HepG2 (cell line): ENCODE data around the gene RBM34. TPM values are rescaled to one million over a fixed set of nuclear protein-coding genes. Genes with fewer than 3 reads are reported as not detected.

ENCODE experiments used
- CENPX ChIP-seq: sonication (generic); formaldehyde crosslinking; IDR thresholded peaks from 2 replicates; pipeline ENCODE4 v1.9.0; 2021; ENCODE audit warnings: mild to moderate bottlenecking, missing genetic modification reagents, moderate library complexity
- CHD2 ChIP-seq: IDR thresholded peaks from 2 replicates; pipeline ENCODE4 v1.6.1; 2011; ENCODE audit warnings: low read depth, low read length, improper control_type of control experiment
- HNRNPH1 ChIP-seq: fragments of 200-400 bp; formaldehyde crosslinking; optimal IDR thresholded peaks from 2 replicates; pipeline ENCODE3; 2017; ENCODE audit warnings: mild to moderate bottlenecking, low read depth, low read length
- KDM5A ChIP-seq: fragments of 200-600 bp; sonication (generic); IDR thresholded peaks from 2 replicates; pipeline ENCODE4 v1.7.0; 2018; ENCODE audit warnings: antibody characterized with exemption, mild to moderate bottlenecking, low read length, borderline replicate concordance
- MXD4 ChIP-seq: IDR thresholded peaks from 2 replicates; pipeline ENCODE4 v1.6.1; 2016; ENCODE audit warnings: mild to moderate bottlenecking, missing biosample characterization, missing genetic modification reagents
- NKX3-1 ChIP-seq: sonication (generic); formaldehyde crosslinking; IDR thresholded peaks from 2 replicates; pipeline ENCODE4 v1.5.0; 2020; ENCODE audit warnings: missing genetic modification reagents
- PCBP1 ChIP-seq: fragments of 200-400 bp; formaldehyde crosslinking; IDR thresholded peaks from 2 replicates; pipeline ENCODE4 v1.6.1; 2017; ENCODE audit warnings: mild to moderate bottlenecking, low read depth, low read length, borderline replicate concordance
- SNAPC5 ChIP-seq: sonication (generic); formaldehyde crosslinking; IDR thresholded peaks from 2 replicates; pipeline ENCODE4 v1.8.1; 2023; ENCODE audit warnings: mild to moderate bottlenecking, missing genetic modification reagents, borderline replicate concordance
- SRSF4 ChIP-seq: fragments of 200-400 bp; formaldehyde crosslinking; IDR thresholded peaks from one replicate; pipeline ENCODE4 v1.6.1; 2018; ENCODE audit warnings: mild to moderate bottlenecking, low read depth, low read length, moderate library complexity; ENCODE audit not compliant: poor library complexity, severe bottlenecking
- SRY ChIP-seq: sonication (generic); formaldehyde crosslinking; IDR thresholded peaks from 2 replicates; pipeline ENCODE4 v1.8.0; 2022; ENCODE audit warnings: mild to moderate bottlenecking, missing genetic modification reagents
- YEATS4 ChIP-seq: sonication (generic); formaldehyde crosslinking; IDR thresholded peaks from 2 replicates; pipeline ENCODE4 v1.4.0; 2020; ENCODE audit warnings: missing genetic modification reagents, borderline replicate concordance
- ZNF230 ChIP-seq: sonication (generic); formaldehyde crosslinking; IDR thresholded peaks from 2 replicates; pipeline ENCODE4 v1.4.0; 2020; ENCODE audit warnings: mild to moderate bottlenecking, missing genetic modification reagents
- ZNF296 ChIP-seq: sonication (generic); formaldehyde crosslinking; conservative IDR thresholded peaks from 2 replicates; pipeline ENCODE4 v1.5.0; 2020; ENCODE audit warnings: mild to moderate bottlenecking, missing genetic modification reagents
- ZNF33A ChIP-seq: sonication (generic); formaldehyde crosslinking; IDR thresholded peaks from 2 replicates; pipeline ENCODE4 v1.5.1; 2020; ENCODE audit warnings: missing genetic modification reagents, mild to moderate bottlenecking, moderate library complexity, borderline replicate concordance
- ZNF558 ChIP-seq: sonication (generic); formaldehyde crosslinking; IDR thresholded peaks from 2 replicates; pipeline ENCODE4 v1.9.0; 2022; ENCODE audit warnings: mild to moderate bottlenecking, missing genetic modification reagents, borderline replicate concordance
- ZNF570 ChIP-seq: sonication (generic); formaldehyde crosslinking; IDR thresholded peaks from 2 replicates; pipeline ENCODE4 v1.4.0; 2020; ENCODE audit warnings: mild to moderate bottlenecking, missing genetic modification reagents, borderline replicate concordance
- ZNF784 ChIP-seq: sonication (generic); formaldehyde crosslinking; IDR thresholded peaks from 2 replicates; pipeline ENCODE4 v1.5.1; 2020; ENCODE audit warnings: missing genetic modification reagents, mild to moderate bottlenecking, borderline replicate concordance
- ZNF790 ChIP-seq: sonication (generic); formaldehyde crosslinking; IDR thresholded peaks from 2 replicates; pipeline ENCODE4 v1.8.0; 2022; ENCODE audit warnings: missing genetic modification reagents, mild to moderate bottlenecking, borderline replicate concordance
- ZNF879 ChIP-seq: sonication (generic); formaldehyde crosslinking; IDR thresholded peaks from 2 replicates; pipeline ENCODE4 v1.8.1; 2023; ENCODE audit warnings: missing genetic modification reagents
- polyA plus RNA-seq, 8 experiments: library from polyadenylated mRNA; depleted of rRNA in 3 of 8; stranded (reverse) in 7 of 8; unstranded in 1 of 8; fragments of >200 nt; fragmentation: Illumina TruSeq in 4 of 8; extraction: Trizol in 4 of 8; gene quantifications; 2 replicates each; pipeline versions ENCODE4 v1.2.1 to v1.2.3, GENCODE V29; 2011 to 2016; ENCODE audit warnings: low read depth in 4 of 8, missing spikeins in 1 of 8, mixed read lengths in 1 of 8; ENCODE audit not compliant: insufficient read depth in 1 of 8
- total RNA-seq, 5 experiments: library from RNA; depleted of rRNA; stranded (reverse); fragments of >200 nt; fragmentation: Illumina TruSeq; extraction: Trizol; gene quantifications; 2 replicates each; pipeline ENCODE4 v1.2.3, GENCODE V29; 2016; ENCODE audit warnings: low read depth in 1 of 5
- TF ChIP-seq, protein P1 (sequence below): sonication (generic); formaldehyde crosslinking; conservative IDR thresholded peaks from 2 replicates; pipeline ENCODE4 v1.8.1; 2023; ENCODE audit warnings: missing genetic modification reagents
- TF ChIP-seq, protein P2 (sequence below): sonication (generic); formaldehyde crosslinking; IDR thresholded peaks from 2 replicates; pipeline ENCODE4 v1.5.1; 2020; ENCODE audit warnings: mild to moderate bottlenecking, missing genetic modification reagents, moderate library complexity

RBM34 gene
- total and polyA plus RNA-seq, 2 of the 13 experiments (the other 11 are each of a cell fraction or from before 2014, with no cell fraction given): 34.7 to 73.0 TPM

DNA sequence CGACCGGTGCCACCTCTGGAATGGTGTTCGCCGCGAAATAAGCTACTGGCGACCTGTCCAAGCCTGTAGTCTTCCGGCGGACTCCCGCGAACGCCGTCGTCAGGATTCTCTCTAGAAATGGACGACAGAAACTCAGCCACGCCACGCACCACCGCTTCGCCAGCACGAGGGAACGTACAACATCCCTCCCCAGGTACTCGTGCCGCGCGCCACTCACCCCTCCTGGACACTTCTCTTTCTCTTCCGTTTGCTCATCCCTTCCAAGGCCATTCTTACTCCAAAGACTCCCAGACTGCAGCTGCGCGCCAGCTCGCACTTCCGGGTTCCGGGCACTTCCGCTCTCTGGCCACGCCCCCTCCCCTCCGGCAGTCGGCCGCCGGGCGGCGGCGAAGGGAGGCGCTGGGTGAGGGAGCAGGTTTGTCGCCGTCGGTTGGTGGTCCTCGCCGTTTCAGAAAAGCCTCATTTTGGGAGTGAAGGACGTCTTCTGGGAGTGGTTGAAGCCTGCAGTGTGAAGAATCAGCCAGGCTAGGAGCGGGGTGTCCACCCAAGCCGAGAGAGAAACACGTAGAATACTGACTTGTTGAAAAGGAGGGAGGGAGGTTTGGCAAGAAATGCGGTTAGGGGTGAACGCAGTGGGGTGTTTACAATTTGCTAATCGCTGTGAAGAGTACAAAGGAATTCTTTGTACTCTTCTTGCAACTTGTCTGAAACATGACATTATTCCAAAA is at the start of gene RBM34 (continued):
- TF ChIP-seq, protein P1, sequence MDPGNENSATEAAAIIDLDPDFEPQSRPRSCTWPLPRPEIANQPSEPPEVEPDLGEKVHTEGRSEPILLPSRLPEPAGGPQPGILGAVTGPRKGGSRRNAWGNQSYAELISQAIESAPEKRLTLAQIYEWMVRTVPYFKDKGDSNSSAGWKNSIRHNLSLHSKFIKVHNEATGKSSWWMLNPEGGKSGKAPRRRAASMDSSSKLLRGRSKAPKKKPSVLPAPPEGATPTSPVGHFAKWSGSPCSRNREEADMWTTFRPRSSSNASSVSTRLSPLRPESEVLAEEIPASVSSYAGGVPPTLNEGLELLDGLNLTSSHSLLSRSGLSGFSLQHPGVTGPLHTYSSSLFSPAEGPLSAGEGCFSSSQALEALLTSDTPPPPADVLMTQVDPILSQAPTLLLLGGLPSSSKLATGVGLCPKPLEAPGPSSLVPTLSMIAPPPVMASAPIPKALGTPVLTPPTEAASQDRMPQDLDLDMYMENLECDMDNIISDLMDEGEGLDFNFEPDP (CRISPR knock-in tag): no peak
- peak; percentile 56; the same call in 1 of the 2 replicates for TF ChIP-seq ZNF33A (CRISPR knock-in tag)
- TF ChIP-seq PCBP1: peak; percentile 95; the same call in 1 of the 2 replicates
- no peak for TF ChIP-seq CENPX (CRISPR knock-in tag)
- no peak for TF ChIP-seq SRSF4
- TF ChIP-seq, protein P2, sequence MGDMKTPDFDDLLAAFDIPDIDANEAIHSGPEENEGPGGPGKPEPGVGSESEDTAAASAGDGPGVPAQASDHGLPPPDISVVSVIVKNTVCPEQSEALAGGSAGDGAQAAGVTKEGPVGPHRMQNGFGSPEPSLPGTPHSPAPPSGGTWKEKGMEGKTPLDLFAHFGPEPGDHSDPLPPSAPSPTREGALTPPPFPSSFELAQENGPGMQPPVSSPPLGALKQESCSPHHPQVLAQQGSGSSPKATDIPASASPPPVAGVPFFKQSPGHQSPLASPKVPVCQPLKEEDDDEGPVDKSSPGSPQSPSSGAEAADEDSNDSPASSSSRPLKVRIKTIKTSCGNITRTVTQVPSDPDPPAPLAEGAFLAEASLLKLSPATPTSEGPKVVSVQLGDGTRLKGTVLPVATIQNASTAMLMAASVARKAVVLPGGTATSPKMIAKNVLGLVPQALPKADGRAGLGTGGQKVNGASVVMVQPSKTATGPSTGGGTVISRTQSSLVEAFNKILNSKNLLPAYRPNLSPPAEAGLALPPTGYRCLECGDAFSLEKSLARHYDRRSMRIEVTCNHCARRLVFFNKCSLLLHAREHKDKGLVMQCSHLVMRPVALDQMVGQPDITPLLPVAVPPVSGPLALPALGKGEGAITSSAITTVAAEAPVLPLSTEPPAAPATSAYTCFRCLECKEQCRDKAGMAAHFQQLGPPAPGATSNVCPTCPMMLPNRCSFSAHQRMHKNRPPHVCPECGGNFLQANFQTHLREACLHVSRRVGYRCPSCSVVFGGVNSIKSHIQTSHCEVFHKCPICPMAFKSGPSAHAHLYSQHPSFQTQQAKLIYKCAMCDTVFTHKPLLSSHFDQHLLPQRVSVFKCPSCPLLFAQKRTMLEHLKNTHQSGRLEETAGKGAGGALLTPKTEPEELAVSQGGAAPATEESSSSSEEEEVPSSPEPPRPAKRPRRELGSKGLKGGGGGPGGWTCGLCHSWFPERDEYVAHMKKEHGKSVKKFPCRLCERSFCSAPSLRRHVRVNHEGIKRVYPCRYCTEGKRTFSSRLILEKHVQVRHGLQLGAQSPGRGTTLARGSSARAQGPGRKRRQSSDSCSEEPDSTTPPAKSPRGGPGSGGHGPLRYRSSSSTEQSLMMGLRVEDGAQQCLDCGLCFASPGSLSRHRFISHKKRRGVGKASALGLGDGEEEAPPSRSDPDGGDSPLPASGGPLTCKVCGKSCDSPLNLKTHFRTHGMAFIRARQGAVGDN (CRISPR knock-in tag): peak; percentile 100
- peak; percentile 83 for TF ChIP-seq MXD4 (CRISPR knock-in tag)
- TF ChIP-seq SNAPC5 (CRISPR knock-in tag): no peak; the same call in 1 of the 2 replicates
- TF ChIP-seq ZNF879: peak; percentile 92; the same call in 1 of the 2 replicates
- TF ChIP-seq HNRNPH1: no peak
- TF ChIP-seq ZNF790 (CRISPR knock-in tag): peak; percentile 92; the same call in 1 of the 2 replicates
- peak; percentile 71; the same call in 1 of the 2 replicates for TF ChIP-seq ZNF296
- peak; percentile 89 for TF ChIP-seq YEATS4
- no peak; the same call in 1 of the 2 replicates for TF ChIP-seq NKX3-1 (CRISPR knock-in tag)
- peak; percentile 77; the same call in 1 of the 2 replicates for TF ChIP-seq ZNF230 (CRISPR knock-in tag)
- peak; percentile 88; the same call in 1 of the 2 replicates for TF ChIP-seq ZNF558 (CRISPR knock-in tag)
- peak; percentile 97; the same call in 1 of the 2 replicates for TF ChIP-seq SRY (CRISPR knock-in tag)
- peak; percentile 50; the same call in 1 of the 2 replicates for TF ChIP-seq KDM5A
- no peak for TF ChIP-seq CHD2
- TF ChIP-seq ZNF570 (CRISPR knock-in tag): no peak
- peak; percentile 84; the same call in 1 of the 2 replicates for TF ChIP-seq ZNF784 (CRISPR knock-in tag)
